H1 (cell line): ENCODE data around the gene CBFB. TPM values are rescaled to one million over a fixed set of nuclear protein-coding genes. Genes with fewer than 3 reads are reported as not detected.

Experiments
- CTCF ChIA-PET: fragments of 300-600 bp; sonication (Branson Sonifier 250); formaldehyde crosslinking; loops from one replicate; lab custom pipeline; 2021; ENCODE audit not compliant: partially characterized antibody; lab: Charles Lee
- POLR2A ChIA-PET: fragments of 300-600 bp; sonication (Branson Sonifier 250); formaldehyde crosslinking; loops from one replicate; lab custom pipeline; 2021; ENCODE audit warnings: inconsistent platforms; ENCODE audit not compliant: partially characterized antibody; lab: Charles Lee
- DNase-seq, 2 experiments: peaks; one replicate each; pipeline versions ENCODE4 v3.0.0 to v3.0.0-alpha.2; 2010 to 2022; ENCODE audit warnings: low spot score in 2 of 2, low read depth in 1 of 2, mixed read lengths in 1 of 2
- FAIRE-seq: peaks from 2 replicates; lab custom pipeline; 2011; peaks lifted over from hg19 to GRCh38; lab: Jason Lieb, UNC
- H2AFZ ChIP-seq: 2 replicates; pipeline ENCODE4 v1.8.1; 2012; ENCODE audit warnings: low read length, inconsistent platforms
- H2AK5ac ChIP-seq: 2 replicates; pipeline ENCODE4 v1.6.1; 2013; ENCODE audit warnings: low read depth, low read length
- H2BK120ac ChIP-seq: replicated peaks from 2 replicates; pipeline ENCODE3; 2013; ENCODE audit warnings: low read depth, low read length, inconsistent platforms
- H2BK12ac ChIP-seq: 2 replicates; pipeline ENCODE4 v1.6.1; 2013; ENCODE audit warnings: low read depth, low read length
- H2BK15ac ChIP-seq: 2 replicates; pipeline ENCODE4 v1.6.1; 2013; ENCODE audit warnings: low read length
- H2BK20ac ChIP-seq: 2 replicates; pipeline ENCODE4 v1.6.1; 2013; ENCODE audit warnings: low read length
- H2BK5ac ChIP-seq: 2 replicates; pipeline ENCODE4 v1.6.1; 2013; ENCODE audit warnings: low read depth, low read length
- H3K14ac ChIP-seq: 2 replicates; pipeline ENCODE4 v1.6.1; 2013; ENCODE audit warnings: inconsistent platforms; ENCODE audit not compliant: insufficient read length
- H3K18ac ChIP-seq: 2 replicates; pipeline ENCODE4 v1.6.1; 2013; ENCODE audit warnings: low read length; ENCODE audit errors: extremely low read depth
- H3K23ac ChIP-seq: 2 replicates; pipeline ENCODE4 v1.6.1; 2013; ENCODE audit warnings: inconsistent platforms; ENCODE audit not compliant: insufficient read length
- H3K23me2 ChIP-seq: 2 replicates; pipeline ENCODE4 v1.6.1; 2013; ENCODE audit warnings: low read depth, low read length
- H3K27ac ChIP-seq: 2 replicates; pipeline ENCODE4 v1.6.1; 2011; ENCODE audit warnings: low read depth, low read length, inconsistent platforms
- H3K27me3 ChIP-seq, 4 experiments: replicated peaks in 1 of 4; 1 replicate in 1 of 4; 2 replicates in 3 of 4; pipeline versions ENCODE4 v1.6.1 to v1.8.1; 2011 to 2013; ENCODE audit warnings: low read length in 3 of 4, mild to moderate bottlenecking in 3 of 4, inconsistent platforms in 2 of 4, mixed read lengths in 2 of 4, moderate library complexity in 1 of 4; ENCODE audit not compliant: control insufficient read depth in 3 of 4, insufficient read depth in 3 of 4; ENCODE audit errors: extremely low read depth in 1 of 4
- H3K36me3 ChIP-seq, 4 experiments: 2 replicates each; pipeline versions ENCODE4 v1.6.1 to v1.8.1; 2011 to 2013; ENCODE audit warnings: mild to moderate bottlenecking in 4 of 4, low read length in 3 of 4, moderate library complexity in 2 of 4, control low read depth in 1 of 4, inconsistent platforms in 1 of 4; ENCODE audit not compliant: insufficient read depth in 4 of 4, control insufficient read depth in 2 of 4
- H3K4ac ChIP-seq: replicated peaks from 2 replicates; pipeline ENCODE3; 2013; ENCODE audit warnings: low read length, low read depth, mixed read lengths, inconsistent platforms; ENCODE audit not compliant: insufficient read length
- H3K4me1 ChIP-seq, 4 experiments: replicated peaks in 1 of 4; 1 replicate in 1 of 4; 2 replicates in 3 of 4; pipeline versions ENCODE4 v1.6.1 to v1.8.1; 2011 to 2013; ENCODE audit warnings: low read length in 3 of 4, inconsistent platforms in 2 of 4, mixed read lengths in 1 of 4; ENCODE audit not compliant: insufficient read depth in 4 of 4, control insufficient read depth in 3 of 4
- H3K4me2 ChIP-seq, 2 experiments: 2 replicates each; pipeline versions ENCODE4 v1.6.1 to v1.8.1; 2011 to 2013; ENCODE audit warnings: low read depth in 2 of 2, low read length in 2 of 2, control low read depth in 1 of 2, inconsistent platforms in 1 of 2, mild to moderate bottlenecking in 1 of 2; ENCODE audit not compliant: insufficient read depth in 1 of 2
- H3K4me3 ChIP-seq, 4 experiments: fragments of 200-600, 300-600 bp in 1 of 4; sonication (generic), shearing (Covaris generic), sonication (Bioruptor Twin) in 1 of 4; 2 replicates each; pipeline versions ENCODE4 v1.5.1 to v1.8.1; 2011 to 2016; ENCODE audit warnings: low read length in 4 of 4, low read depth in 3 of 4, control low read depth in 2 of 4, inconsistent platforms in 2 of 4, mild to moderate bottlenecking in 2 of 4, mixed read lengths in 1 of 4, moderate library complexity in 1 of 4; ENCODE audit not compliant: insufficient read depth in 2 of 4; ENCODE audit errors: extremely low read depth in 1 of 4
- H3K56ac ChIP-seq: replicated peaks from 2 replicates; pipeline ENCODE3; 2013; ENCODE audit warnings: low read depth, mild to moderate bottlenecking, mixed read lengths, low read length, inconsistent platforms; ENCODE audit not compliant: insufficient read length
- H3K79me1 ChIP-seq: 2 replicates; pipeline ENCODE4 v1.6.1; 2013; ENCODE audit warnings: low read depth, low read length, control low read depth
- H3K79me2 ChIP-seq, 2 experiments: 2 replicates each; pipeline versions ENCODE4 v1.6.1 to v1.8.1; 2012 to 2013; ENCODE audit warnings: low read length in 2 of 2, mild to moderate bottlenecking in 2 of 2, inconsistent platforms in 1 of 2; ENCODE audit not compliant: insufficient read depth in 2 of 2, control insufficient read depth in 1 of 2
- H3K9ac ChIP-seq, 4 experiments: replicated peaks in 1 of 4; 1 replicate in 1 of 4; 2 replicates in 3 of 4; pipeline versions ENCODE4 v1.6.1 to v1.8.1; 2011 to 2013; ENCODE audit warnings: low read depth in 3 of 4, low read length in 3 of 4, control low read depth in 2 of 4, mild to moderate bottlenecking in 2 of 4, moderate library complexity in 2 of 4, inconsistent platforms in 1 of 4; ENCODE audit errors: extremely low read depth in 1 of 4
- H3K9me3 ChIP-seq, 2 experiments: 2 replicates each; pipeline versions ENCODE4 v1.6.1 to v1.8.1; 2012 to 2013; ENCODE audit warnings: mild to moderate bottlenecking in 2 of 2, moderate library complexity in 2 of 2, control low read depth in 1 of 2, inconsistent platforms in 1 of 2, low read depth in 1 of 2, low read length in 1 of 2, mixed read lengths in 1 of 2; ENCODE audit not compliant: insufficient read depth in 2 of 2
- H4K20me1 ChIP-seq, 2 experiments: replicated peaks in 1 of 2; 2 replicates each; pipeline versions ENCODE3 to v1.8.1; 2011 to 2013; ENCODE audit warnings: inconsistent platforms in 2 of 2, low read length in 2 of 2, mild to moderate bottlenecking in 1 of 2; ENCODE audit not compliant: insufficient read depth in 2 of 2, control insufficient read depth in 1 of 2
- H4K5ac ChIP-seq: 2 replicates; pipeline ENCODE4 v1.6.1; 2013; ENCODE audit warnings: low read length, low read depth, mixed read lengths, inconsistent platforms; ENCODE audit not compliant: insufficient read length
- H4K8ac ChIP-seq: 2 replicates; pipeline ENCODE4 v1.8.0; 2013; ENCODE audit warnings: mild to moderate bottlenecking, moderate library complexity, low read length, inconsistent platforms; ENCODE audit not compliant: insufficient read depth; ENCODE audit errors: extremely low read depth
- H4K91ac ChIP-seq: replicated peaks from 2 replicates; pipeline ENCODE3; 2013; ENCODE audit warnings: low read length, mixed read lengths, inconsistent platforms; ENCODE audit not compliant: insufficient read length
- GTF2F1 ChIP-seq: IDR thresholded peaks from 2 replicates; pipeline ENCODE4 v1.6.1; 2012; ENCODE audit warnings: low read depth, low read length, improper control_type of control experiment, borderline replicate concordance
- HDAC6 ChIP-seq: IDR thresholded peaks from one replicate; pipeline ENCODE4 v1.7.1; 2012; ENCODE audit warnings: low read depth, mild to moderate bottlenecking, inconsistent platforms, low read length, moderate library complexity
- TAF1 ChIP-seq: IDR thresholded peaks from 2 replicates; pipeline ENCODE4 v1.6.1; 2011; ENCODE audit warnings: mild to moderate bottlenecking, low read depth, low read length
- ZNF274 ChIP-seq: IDR thresholded peaks from 2 replicates; pipeline ENCODE4 v1.7.0; 2012; ENCODE audit warnings: low read length, borderline replicate concordance; ENCODE audit errors: extremely low read depth
- WGBS, 2 experiments: shearing (Covaris generic) in 1 of 2; methylation state at CpG; one replicate each; pipeline versions ENCODE4 v1.1.6 to v1.1.7; 2013 to 2015; ENCODE audit warnings: low lambda C conversion rate in 2 of 2, mixed read lengths in 2 of 2, inconsistent platforms in 1 of 2, low coverage in 1 of 2, missing lambda C conversion rate in 1 of 2; ENCODE audit not compliant: insufficient replicate concordance in 2 of 2, insufficient coverage in 1 of 2, insufficient read length in 1 of 2; ENCODE audit errors: extremely low coverage in 1 of 2, missing lambda C conversion rate in 1 of 2; 5-methylcytosine and 5-hydroxymethylcytosine counted together
- polyA plus RNA-seq, 7 experiments: library from polyadenylated mRNA; depleted of rRNA in 3 of 7; stranded (reverse) in 5 of 7; unstranded in 2 of 7; fragments of >200 nt in 5 of 7; fragments of 200-250 nt in 2 of 7; gene quantifications; 1 replicate in 5 of 7; 2 replicates in 1 of 7; 4 replicates in 1 of 7; pipeline versions ENCODE4 v1.2.1 to v1.2.3, GENCODE V29; 2011 to 2013; ENCODE audit warnings: missing spikeins in 2 of 7, mixed read lengths in 2 of 7
- total RNA-seq: library from RNA; stranded (reverse); fragmentation: NEBNext Ultra II Directional; extraction: Animal tissue kit (Norgen Biotek cat#: 25700); gene quantifications from 2 replicates; pipeline ENCODE4 v1.2.1, GENCODE V29; 2021

The CBFB gene
- total and polyA plus RNA-seq, 2 of the 8 experiments (the other 6 are each of a cell fraction or from before 2014, with no cell fraction given) = 11.5 to 31.6 TPM

DNA sequence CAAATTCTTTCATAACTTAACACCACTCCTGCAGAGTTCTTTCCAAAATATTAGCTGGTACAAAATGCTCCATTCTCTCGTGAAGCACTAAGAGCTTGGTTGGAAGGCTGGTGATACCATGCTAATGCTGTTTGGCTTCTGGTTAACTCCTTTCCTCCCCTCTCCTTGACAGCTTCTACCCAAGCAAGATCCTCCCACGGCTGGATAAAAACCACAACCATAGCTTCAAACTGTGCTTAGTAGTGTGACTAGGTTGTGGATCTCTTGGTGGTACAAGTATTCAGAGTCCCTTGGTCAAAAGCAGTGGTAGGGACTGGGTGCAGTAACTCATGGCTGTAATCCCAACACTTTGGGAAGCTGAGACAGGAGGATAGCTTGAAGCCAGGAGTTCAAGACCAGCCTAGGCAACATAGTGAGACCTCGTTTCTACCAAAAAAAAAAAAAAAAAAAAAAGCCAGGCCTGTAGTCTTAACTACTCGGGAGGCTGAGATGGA, 83.0 kb downstream of the CBFB start:
- Histone ChIP-seq H3K79me1 (peaks cover 11% of the 10 kb centered on the region; the same call in 1 of the 2 replicates), H3K9me3 (no peaks in the 10 kb centered on the region), H3K56ac (no peak overlapping the region), H3K27ac (no peak overlapping the region), H4K20me1 (peaks cover 3 to 6% of the 10 kb centered on the region in 2 experiments), H2BK5ac (no peak overlapping the region), H3K4me1 (peaks cover 0 to 7% (median 6%) of the 10 kb centered on the region in 4 experiments; a peak in 3 of 7 replicates), H3K23ac (no peak overlapping the region), H3K14ac (no peak overlapping the region), H3K23me2 (peaks cover 12% of the 10 kb centered on the region), H3K4me2 (no peak overlapping the region; a peak in 1 of 4 replicates), H4K5ac (no peak overlapping the region), H2AFZ (no peak overlapping the region), H3K18ac (no peak overlapping the region), H2BK20ac (no peak overlapping the region), H3K27me3 (peaks cover 0 to 4% (median 1%) of the 10 kb centered on the region in 4 experiments; a peak in 2 of 7 replicates), H2AK5ac (no peak overlapping the region), H3K9ac (no peak overlapping the region), H2BK120ac (no peak overlapping the region), H4K8ac (no peak overlapping the region), H3K79me2 (peaks cover 7 to 61% of the 10 kb centered on the region in 2 experiments; a peak in 3 of 4 replicates), H3K36me3 (no peaks in the 10 kb centered on the region), H3K4ac (no peak overlapping the region), H3K4me3 (no peak overlapping the region)
- DNase-seq (no peak), FAIRE-seq (no peak)
- CTCF ChIA-PET = interaction anchor here (0.9 to 2.1 kb wide), 8 partner anchors 9 to 217 kb away, joined by 3 to 15 read pairs (median 4); partner anchors contain the start of gene B3GNT9
- 92% methylated on average over 3 of the region's 4 CpGs; no CpG with 5 or more reads in 1 of the 2 experiments for WGBS, 2 experiments
- POLR2A ChIA-PET = interaction anchor here (1.2 to 1.3 kb wide), 2 partner anchors 11 to 37 kb away, joined by 3 to 4 read pairs; no protein-coding TSS in a partner anchor
- no peak for TF ChIP-seq TAF1
- no peak for TF ChIP-seq HDAC6
- no peak for TF ChIP-seq ZNF274
- TF ChIP-seq GTF2F1 = no peak
- TF ChIP-seq, all 59 proteins: peak for 0
- H2BK15ac ChIP-seq = no peak overlapping the region
- H2BK12ac ChIP-seq = no peak overlapping the region
- no peak overlapping the region for H4K91ac ChIP-seq
